Measurements from ENCODE around the gene APEX1.

Gene APEX1

GRCh38 chr14:20413744-20414082 lies 41.3 kb upstream of the APEX1 start:
- H2AFZ ChIP-seq (ENCODE audit: low read depth): peak overlapping the region; percentile 90
- no peak overlapping the region; the same call in 1 of the 2 replicates for H3K27ac ChIP-seq
- H3K9ac ChIP-seq: peak overlapping the region; percentile 50; the same call in 1 of the 2 replicates
- TF ChIP-seq CTCF (conservative IDR thresholded peaks at IDR 0.05; ENCODE audit: low read depth, low read length): no peak
- H3K4me1 ChIP-seq (ENCODE audit: low read depth, poor library complexity, severe bottlenecking): peaks cover 22% of the 10 kb centered on the region
- no peaks in the 10 kb centered on the region; the same call in 1 of the 2 replicates for H3K79me2 ChIP-seq (ENCODE audit: insufficient read depth, low read depth)
- no peaks in the 10 kb centered on the region for H4K20me1 ChIP-seq (ENCODE audit: insufficient read depth)
- no peaks in the 10 kb centered on the region for H3K36me3 ChIP-seq (ENCODE audit: insufficient read depth)
- no peak overlapping the region for H3K4me3 ChIP-seq (IDR thresholded peaks at IDR 0.05; ENCODE audit: insufficient read depth, low read depth, low read length)
- H3K27me3 ChIP-seq (ENCODE audit: insufficient read depth, low read depth): no peaks in the 10 kb centered on the region
- peak overlapping the region; percentile 91 for H3K4me2 ChIP-seq

- Histone ChIP-seq H2AFZ (ENCODE audit: low read depth) (peak overlapping the region; percentile 66), H3K79me2 (ENCODE audit: insufficient read depth, low read depth) (no peaks in the 10 kb centered on the region; the same call in 1 of the 2 replicates), H4K20me1 (ENCODE audit: insufficient read depth) (no peaks in the 10 kb centered on the region), H3K4me2 (peak overlapping the region; percentile 18; the same call in 1 of the 2 replicates), H3K27me3 (ENCODE audit: insufficient read depth, low read depth) (no peaks in the 10 kb centered on the region), H3K9ac (no peak overlapping the region), H3K4me3 (IDR thresholded peaks at IDR 0.05; ENCODE audit: insufficient read depth, low read depth, low read length) (no peak overlapping the region), H3K27ac (no peak overlapping the region), H3K4me1 (ENCODE audit: low read depth, poor library complexity, severe bottlenecking) (peaks cover 22% of the 10 kb centered on the region), H3K36me3 (ENCODE audit: insufficient read depth) (no peaks in the 10 kb centered on the region)
- peak; percentile 73 for TF ChIP-seq CTCF (conservative IDR thresholded peaks at IDR 0.05; ENCODE audit: low read depth, low read length)
These were observed 39.2 kb upstream of the APEX1 start for GRCh38 chr14:20415782-20416206.

GRCh38 chr14:20416223-20416622 lies 38.8 kb upstream of the APEX1 start:
- no peak overlapping the region for H3K9ac ChIP-seq
- no peaks in the 10 kb centered on the region; the same call in 1 of the 2 replicates for H3K79me2 ChIP-seq (ENCODE audit: insufficient read depth, low read depth)
- TF ChIP-seq CTCF (conservative IDR thresholded peaks at IDR 0.05; ENCODE audit: low read depth, low read length): no peak
- H2AFZ ChIP-seq (ENCODE audit: low read depth): peak overlapping the region; percentile 66
- peaks cover 22% of the 10 kb centered on the region for H3K4me1 ChIP-seq (ENCODE audit: low read depth, poor library complexity, severe bottlenecking)
- peak overlapping the region; percentile 18; the same call in 1 of the 2 replicates for H3K4me2 ChIP-seq
- H3K4me3 ChIP-seq (IDR thresholded peaks at IDR 0.05; ENCODE audit: insufficient read depth, low read depth, low read length): no peak overlapping the region
- no peaks in the 10 kb centered on the region for H3K36me3 ChIP-seq (ENCODE audit: insufficient read depth)
- H4K20me1 ChIP-seq (ENCODE audit: insufficient read depth): no peaks in the 10 kb centered on the region
- H3K27ac ChIP-seq: no peak overlapping the region
- no peaks in the 10 kb centered on the region for H3K27me3 ChIP-seq (ENCODE audit: insufficient read depth, low read depth)

GRCh38 chr14:20417250-20418186 lies 37.5 kb upstream of the APEX1 start:
- no peak overlapping the region for H3K27ac ChIP-seq
- peaks cover 16% of the 10 kb centered on the region for H3K4me1 ChIP-seq (ENCODE audit: low read depth, poor library complexity, severe bottlenecking)
- no peak overlapping the region for H2AFZ ChIP-seq (ENCODE audit: low read depth)
- H3K4me2 ChIP-seq: no peak overlapping the region
- no peaks in the 10 kb centered on the region for H3K36me3 ChIP-seq (ENCODE audit: insufficient read depth)
- no peak overlapping the region for H3K9ac ChIP-seq
- no peaks in the 10 kb centered on the region for H3K27me3 ChIP-seq (ENCODE audit: insufficient read depth, low read depth)
- no peak overlapping the region for H3K4me3 ChIP-seq (IDR thresholded peaks at IDR 0.05; ENCODE audit: insufficient read depth, low read depth, low read length)
- TF ChIP-seq CTCF (conservative IDR thresholded peaks at IDR 0.05; ENCODE audit: low read depth, low read length): no peak
- H4K20me1 ChIP-seq (ENCODE audit: insufficient read depth): no peaks in the 10 kb centered on the region
- H3K79me2 ChIP-seq (ENCODE audit: insufficient read depth, low read depth): no peaks in the 10 kb centered on the region
